GM19025 (cell line): ENCODE measurements around the gene ZNF503.
A peak's percentile ranks its signal among the peaks of the same experiment; 100 is the strongest.

Source experiments
- ATAC-seq: cut with Tn5 transposase; IDR thresholded peaks from one replicate; pipeline ENCODE4 v1.9.1; 2021; ENCODE audit warnings: mild to moderate bottlenecking, low read depth, moderate library complexity; ENCODE audit not compliant: unreplicated experiment

ZNF503 gene

GRCh38 chr10:75431180-75432111 is 29.9 kb upstream of the ZNF503 start, which contains the start of gene LRMDA:
Gene LRMDA, plus strand, starts transcription at chr10:75431624.
- ATAC-seq: peak; percentile 57

- ATAC-seq: no peak
These were observed 28.6 kb upstream of the ZNF503 start for GRCh38 chr10:75430000-75430763.

- no peak for ATAC-seq
These were observed 27.7 kb upstream of the ZNF503 start for GRCh38 chr10:75429159-75429827.

- no peak for ATAC-seq
These were observed 27.0 kb upstream of the ZNF503 start for GRCh38 chr10:75428434-75429158.

GRCh38 chr10:75427951-75428350 is 26.4 kb upstream of the ZNF503 start:
- ATAC-seq: no peak

GRCh38 chr10:75426880-75427279 is 25.3 kb upstream of the ZNF503 start:
- no peak for ATAC-seq

- ATAC-seq: no peak
These were observed 23.9 kb upstream of the ZNF503 start for GRCh38 chr10:75425291-75426079.

- no peak for ATAC-seq
These were observed 23.0 kb upstream of the ZNF503 start for GRCh38 chr10:75424571-75424970.

- no peak for ATAC-seq
These were observed 21.3 kb upstream of the ZNF503 start for GRCh38 chr10:75422913-75423312.

GRCh38 chr10:75418712-75419111 is 17.1 kb upstream of the ZNF503 start:
- ATAC-seq: no peak

- no peak for ATAC-seq
These were observed 16.7 kb upstream of the ZNF503 start for GRCh38 chr10:75418293-75418692.

- no peak for ATAC-seq
These were observed 16.0 kb upstream of the ZNF503 start for GRCh38 chr10:75417522-75417927.

- no peak for ATAC-seq
These were observed 13.0 kb upstream of the ZNF503 start for GRCh38 chr10:75414527-75414926.

- ATAC-seq: no peak
These were observed 8.8 kb upstream of the ZNF503 start for GRCh38 chr10:75410132-75411005.

GRCh38 chr10:75408911-75409885 is 7.6 kb upstream of the ZNF503 start:
- peak; percentile 69 for ATAC-seq

- ATAC-seq: no peak
These were observed 6.9 kb upstream of the ZNF503 start for GRCh38 chr10:75408509-75408875.

GRCh38 chr10:75407713-75408508 is 6.3 kb upstream of the ZNF503 start:
- no peak for ATAC-seq
